Calu3 (cell line): Measurements from ENCODE around the gene PCDH9. TPM values are rescaled to one million over a fixed set of nuclear protein-coding genes. Genes with fewer than 3 reads are reported as not detected.
"Not testable (repeated sequence)": the region's sequence is repeated elsewhere in the genome, so short reads cannot be mapped to it uniquely, and the experiment has no call there.

Experiments
- BruUV-seq: library from RNA; stranded (reverse); fragments of 400-500 nt; replicated peaks from 2 replicates; lab custom pipeline; 2021; lab: Mats Ljungman, UMichigan
- CTCF ChIA-PET: fragments of 300-600 bp; sonication (Branson Sonifier 250); formaldehyde crosslinking; loops from one replicate; lab custom pipeline; 2022; ENCODE audit warnings: antibody characterized with exemption; lab: Charles Lee
- DNase-seq: peaks from one replicate; pipeline ENCODE4 v3.0.0; 2022
- H3K27ac Mint-ChIP-seq: one replicate; pipeline ENCODE4 v1.8.0; 2022; ENCODE audit warnings: mixed read lengths; ENCODE audit not compliant: unreplicated experiment
- H3K27me3 Mint-ChIP-seq: one replicate; pipeline ENCODE4 v1.8.0; 2022; ENCODE audit warnings: mixed read lengths; ENCODE audit not compliant: unreplicated experiment
- H3K36me3 Mint-ChIP-seq: one replicate; pipeline ENCODE4 v1.8.0; 2022; ENCODE audit warnings: mild to moderate bottlenecking, moderate library complexity, mixed read lengths; ENCODE audit not compliant: insufficient read depth, unreplicated experiment
- H3K4me1 Mint-ChIP-seq: one replicate; pipeline ENCODE4 v1.8.0; 2022; ENCODE audit warnings: mild to moderate bottlenecking, low read depth, mixed read lengths; ENCODE audit not compliant: unreplicated experiment
- H3K4me3 Mint-ChIP-seq: one replicate; pipeline ENCODE4 v1.8.0; 2022; ENCODE audit warnings: mild to moderate bottlenecking, low read depth, moderate library complexity, mixed read lengths; ENCODE audit not compliant: unreplicated experiment
- H3K9me3 Mint-ChIP-seq: one replicate; pipeline ENCODE4 v1.8.0; 2022; ENCODE audit warnings: low read depth, mixed read lengths; ENCODE audit not compliant: unreplicated experiment
- intact Hi-C: fragments of 100-400 bp; cut with micrococcal nuclease; formaldehyde crosslinking; loops from one replicate; pipeline ENCODE4 v1.10.0; 2022; ENCODE audit not compliant: unreplicated experiment
- total RNA-seq: library from RNA; stranded (reverse); gene quantifications from 2 replicates; pipeline ENCODE4 v1.2.3, GENCODE V29; 2022
- TF ChIP-seq, protein P1 (sequence below): fragments of 200-600 bp; IDR thresholded peaks from one replicate; pipeline ENCODE4 v1.8.0; 2022; ENCODE audit warnings: antibody characterized with exemption; ENCODE audit not compliant: unreplicated experiment

PCDH9 gene
- total RNA-seq, 1 experiment from 2014 or later: 1.3 TPM

DNA sequence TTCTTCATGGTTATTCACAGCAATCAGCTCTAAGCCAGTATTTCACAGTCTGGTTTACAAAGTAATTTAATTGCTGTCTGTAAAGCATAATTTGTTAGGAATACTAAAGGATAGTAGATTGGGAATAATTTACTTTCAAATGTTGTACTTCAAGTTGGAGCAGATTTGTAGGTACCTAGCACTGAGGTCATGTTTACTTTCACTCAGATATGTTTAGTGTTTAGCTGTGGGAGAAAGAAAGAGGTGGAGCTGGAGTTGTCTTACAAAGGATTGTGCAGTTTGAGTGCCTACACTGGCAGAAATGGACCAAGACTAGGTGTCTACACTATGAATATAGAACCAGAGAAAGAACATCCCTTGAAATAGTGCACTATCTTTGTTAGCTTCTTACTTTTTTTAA, 464.6 kb downstream of the PCDH9 start:
- Mint-ChIP-seq H3K36me3 (no peaks in the 10 kb centered on the region), H3K9me3 (peaks cover 2% of the 10 kb centered on the region), H3K27ac (no peak overlapping the region), H3K4me3 (no peak overlapping the region), H3K27me3 (no peaks in the 10 kb centered on the region), H3K4me1 (no peaks in the 10 kb centered on the region)
- intact Hi-C loops: no loop called here
- CTCF ChIA-PET: no interaction called here
- BruUV-seq: no TSS peak
- DNase-seq: no peak
- TF ChIP-seq, protein P1, sequence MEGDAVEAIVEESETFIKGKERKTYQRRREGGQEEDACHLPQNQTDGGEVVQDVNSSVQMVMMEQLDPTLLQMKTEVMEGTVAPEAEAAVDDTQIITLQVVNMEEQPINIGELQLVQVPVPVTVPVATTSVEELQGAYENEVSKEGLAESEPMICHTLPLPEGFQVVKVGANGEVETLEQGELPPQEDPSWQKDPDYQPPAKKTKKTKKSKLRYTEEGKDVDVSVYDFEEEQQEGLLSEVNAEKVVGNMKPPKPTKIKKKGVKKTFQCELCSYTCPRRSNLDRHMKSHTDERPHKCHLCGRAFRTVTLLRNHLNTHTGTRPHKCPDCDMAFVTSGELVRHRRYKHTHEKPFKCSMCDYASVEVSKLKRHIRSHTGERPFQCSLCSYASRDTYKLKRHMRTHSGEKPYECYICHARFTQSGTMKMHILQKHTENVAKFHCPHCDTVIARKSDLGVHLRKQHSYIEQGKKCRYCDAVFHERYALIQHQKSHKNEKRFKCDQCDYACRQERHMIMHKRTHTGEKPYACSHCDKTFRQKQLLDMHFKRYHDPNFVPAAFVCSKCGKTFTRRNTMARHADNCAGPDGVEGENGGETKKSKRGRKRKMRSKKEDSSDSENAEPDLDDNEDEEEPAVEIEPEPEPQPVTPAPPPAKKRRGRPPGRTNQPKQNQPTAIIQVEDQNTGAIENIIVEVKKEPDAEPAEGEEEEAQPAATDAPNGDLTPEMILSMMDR: no peak

DNA sequence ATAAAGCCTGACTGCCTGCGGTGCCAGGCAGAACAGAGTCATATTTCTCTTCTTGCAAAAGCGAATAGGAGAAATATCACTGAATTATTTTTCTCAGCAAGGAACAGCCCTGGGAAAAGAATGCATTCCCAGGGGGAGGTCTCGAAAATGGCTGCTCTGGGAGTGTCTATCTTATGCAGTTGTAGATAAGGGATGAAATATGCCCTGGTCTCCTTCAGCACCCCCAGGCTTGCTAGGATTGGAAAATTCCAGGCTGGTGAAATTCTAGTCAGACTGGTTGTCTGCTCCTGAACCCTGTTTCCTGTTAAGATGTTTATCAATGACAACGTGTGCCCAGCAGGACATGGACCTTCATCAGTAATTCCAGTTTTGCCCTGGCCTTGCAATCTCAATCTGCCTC, 469.5 kb downstream of the PCDH9 start:
- DNase-seq, CTCF ChIA-PET, BruUV-seq, H3K27ac Mint-ChIP-seq, intact Hi-C loops, H3K27me3 Mint-ChIP-seq, H3K9me3 Mint-ChIP-seq, H3K4me1 Mint-ChIP-seq, H3K4me3 Mint-ChIP-seq, H3K36me3 Mint-ChIP-seq: not testable (repeated sequence)

DNA sequence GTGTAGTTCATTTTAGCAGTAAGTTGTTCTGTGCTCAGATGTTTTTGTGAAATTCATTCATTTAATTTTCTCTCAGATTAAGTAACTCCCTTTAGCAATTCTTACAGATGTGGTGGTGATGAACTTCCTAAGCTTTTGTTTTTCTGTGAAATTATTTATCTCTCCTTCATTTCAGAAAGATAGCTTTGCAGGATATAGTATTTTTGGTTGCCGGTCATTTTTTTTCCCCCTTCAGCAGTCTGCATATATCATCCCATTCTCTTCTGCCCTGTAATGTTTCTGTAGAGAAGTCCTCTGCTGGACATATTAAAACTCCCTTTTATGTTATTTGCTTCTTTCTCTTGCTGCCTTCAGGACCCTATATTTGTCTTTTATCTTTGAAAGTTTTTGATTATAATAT, 470.2 kb downstream of the PCDH9 start:
- DNase-seq: no peak
- CTCF ChIA-PET: no interaction called here
- Mint-ChIP-seq H3K36me3 (no peaks in the 10 kb centered on the region), H3K27me3 (no peaks in the 10 kb centered on the region), H3K27ac (no peak overlapping the region), H3K9me3 (peaks cover under 1% of the 10 kb centered on the region), H3K4me3 (no peak overlapping the region), H3K4me1 (no peaks in the 10 kb centered on the region)
- BruUV-seq: no TSS peak
- TF ChIP-seq, protein P1: no peak
- intact Hi-C loops: no loop called here

DNA sequence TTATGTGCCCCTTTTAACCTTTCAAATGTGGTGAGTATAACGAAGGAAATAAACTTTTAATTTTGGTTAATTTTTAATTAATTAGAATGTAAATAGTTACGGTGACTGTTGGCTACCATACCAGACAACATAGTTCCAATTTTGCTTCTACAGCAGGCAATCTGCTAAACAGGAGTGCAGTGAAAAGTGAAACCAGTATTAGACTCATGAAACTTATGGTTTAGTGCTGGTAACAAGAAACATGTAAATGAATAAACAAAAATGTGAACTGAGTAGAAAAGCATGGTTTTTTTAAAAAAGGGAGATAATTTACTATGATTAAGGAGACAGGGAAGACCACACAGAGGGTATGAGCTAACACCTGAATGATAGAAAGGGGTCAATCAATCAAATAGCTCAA, 478.4 kb downstream of the PCDH9 start:
- CTCF ChIA-PET: no interaction called here

DNA sequence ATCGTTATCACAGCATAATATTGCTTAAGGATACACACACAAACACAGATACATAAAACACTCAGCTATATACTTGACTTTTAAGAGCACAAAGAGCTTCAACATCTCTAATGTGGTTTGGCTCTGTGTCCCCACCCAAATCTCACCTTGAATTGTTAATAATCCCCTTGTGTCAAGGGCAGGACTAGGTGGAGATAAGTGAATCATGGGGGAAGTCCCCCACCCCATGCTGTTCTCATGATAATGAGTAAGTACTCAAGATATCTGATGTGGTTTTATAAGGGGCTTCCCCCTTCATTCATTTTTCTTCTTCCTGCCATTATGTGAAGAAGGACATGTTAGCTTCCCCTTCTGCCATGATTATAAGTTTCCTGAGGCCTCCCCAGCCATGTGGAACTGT, 481.4 kb downstream of the PCDH9 start:
- Mint-ChIP-seq H3K9me3 (no peaks in the 10 kb centered on the region), H3K36me3 (no peaks in the 10 kb centered on the region), H3K4me3 (no peak overlapping the region), H3K27ac (no peak overlapping the region), H3K27me3 (no peaks in the 10 kb centered on the region), H3K4me1 (no peaks in the 10 kb centered on the region)
- intact Hi-C loops: no loop called here
- CTCF ChIA-PET: no interaction called here
- TF ChIP-seq, protein P1: no peak
- BruUV-seq: no TSS peak
- DNase-seq: no peak

More for the DNA sequence above, 478.4 kb downstream of the PCDH9 start:
- no peak overlapping the region for H3K27ac Mint-ChIP-seq
- intact Hi-C loops: no loop called here
- TF ChIP-seq, protein P1: no peak
- DNase-seq: no peak
- no peaks in the 10 kb centered on the region for H3K27me3 Mint-ChIP-seq
- H3K9me3 Mint-ChIP-seq: no peaks in the 10 kb centered on the region
- H3K4me1 Mint-ChIP-seq: no peaks in the 10 kb centered on the region
- BruUV-seq: no TSS peak
- H3K4me3 Mint-ChIP-seq: peak overlapping the region; percentile 43
- no peaks in the 10 kb centered on the region for H3K36me3 Mint-ChIP-seq
